RWPE2 (cell line): ENCODE results near the gene RABEPK.

ENCODE experiments used
- ATAC-seq: fragments of 200-7000 bp; cut with Tn5 transposase; 3 replicates; pipeline ENCODE4 v1.9.1; 2021; ENCODE audit warnings: low read depth
- DNase-seq: peaks from one replicate; pipeline ENCODE4 v3.0.0-alpha.2; 2020; ENCODE audit warnings: low spot score
- H3K27ac ChIP-seq: fragments of 450-650 bp; 2 replicates; pipeline ENCODE4 v1.5.1; 2017; ENCODE audit warnings: mild to moderate bottlenecking; ENCODE audit not compliant: poor library complexity, severe bottlenecking
- H3K27me3 ChIP-seq: fragments of 250-450 bp; sonication (Bioruptor Pico); 2 replicates; pipeline ENCODE4 v1.5.1; 2021; ENCODE audit warnings: mild to moderate bottlenecking, moderate library complexity; ENCODE audit not compliant: insufficient read depth, poor library complexity, severe bottlenecking
- H3K36me3 ChIP-seq: fragments of 250-450 bp; sonication (Bioruptor Pico); 2 replicates; pipeline ENCODE4 v1.5.1; 2020; ENCODE audit warnings: low read depth, mild to moderate bottlenecking, moderate library complexity
- H3K4me1 ChIP-seq: fragments of 250-450 bp; sonication (Bioruptor Pico); 2 replicates; pipeline ENCODE4 v1.5.1; 2021; ENCODE audit warnings: mild to moderate bottlenecking, moderate library complexity; ENCODE audit not compliant: insufficient read depth, poor library complexity, severe bottlenecking
- H3K4me3 ChIP-seq: fragments of 250-450 bp; sonication (Bioruptor Pico); 2 replicates; pipeline ENCODE4 v1.5.1; 2021; ENCODE audit warnings: mild to moderate bottlenecking, moderate library complexity; ENCODE audit not compliant: severe bottlenecking
- H3K9me3 ChIP-seq: fragments of 250-450 bp; sonication (Bioruptor Pico); 2 replicates; pipeline ENCODE4 v1.5.1; 2021; ENCODE audit warnings: mild to moderate bottlenecking, moderate library complexity; ENCODE audit not compliant: severe bottlenecking
- TF ChIP-seq, protein P1 (sequence below): fragments of 450-650 bp; IDR thresholded peaks from one replicate; pipeline ENCODE4 v1.5.1; 2017; ENCODE audit warnings: mild to moderate bottlenecking, moderate library complexity; ENCODE audit not compliant: poor library complexity, severe bottlenecking

Gene RABEPK

DNA sequence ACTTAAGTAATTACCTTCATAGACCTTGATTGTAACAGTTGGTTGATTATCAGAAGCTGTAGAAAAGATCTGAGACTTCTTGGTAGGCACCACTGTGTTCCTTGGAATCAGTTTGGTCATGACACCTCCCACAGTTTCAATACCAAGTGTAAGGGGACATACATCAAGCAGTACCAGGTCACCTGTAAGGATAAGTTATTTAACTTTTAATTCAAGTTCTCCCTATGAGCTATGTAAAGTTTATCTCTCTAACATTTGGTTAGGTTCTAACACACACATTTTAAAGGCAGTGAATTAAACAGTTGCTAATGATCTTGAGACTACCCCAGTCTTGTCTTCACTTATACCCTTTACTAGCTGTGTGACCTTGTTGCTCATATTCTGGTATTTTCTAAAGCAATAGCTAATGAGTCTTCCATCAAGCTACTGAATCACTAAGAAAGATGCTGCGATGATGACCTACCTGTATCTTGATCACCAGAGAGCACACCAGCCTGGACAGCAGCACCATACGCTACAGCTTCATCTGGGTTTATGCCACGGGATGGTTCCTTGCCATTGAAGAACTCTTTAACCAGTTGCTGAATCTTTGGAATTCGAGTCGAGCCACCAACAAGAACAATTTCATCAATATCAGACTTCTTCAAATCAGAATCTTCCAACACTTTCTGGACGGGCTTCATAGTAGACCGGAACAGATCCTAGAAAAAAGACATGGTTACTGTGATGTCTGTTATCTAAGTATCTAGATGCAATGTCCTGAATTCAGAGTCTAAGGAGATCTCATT lies 38.0 kb downstream of the RABEPK start:
- Histone ChIP-seq H3K27me3 (no peaks in the 10 kb centered on the region), H3K4me1 (peaks cover 31% of the 10 kb centered on the region), H3K36me3 (peaks cover 72% of the 10 kb centered on the region), H3K27ac (peak overlapping the region; percentile 80), H3K4me3 (peak overlapping the region; percentile 74), H3K9me3 (no peaks in the 10 kb centered on the region)
- ATAC-seq: no peak
- TF ChIP-seq, protein P1, sequence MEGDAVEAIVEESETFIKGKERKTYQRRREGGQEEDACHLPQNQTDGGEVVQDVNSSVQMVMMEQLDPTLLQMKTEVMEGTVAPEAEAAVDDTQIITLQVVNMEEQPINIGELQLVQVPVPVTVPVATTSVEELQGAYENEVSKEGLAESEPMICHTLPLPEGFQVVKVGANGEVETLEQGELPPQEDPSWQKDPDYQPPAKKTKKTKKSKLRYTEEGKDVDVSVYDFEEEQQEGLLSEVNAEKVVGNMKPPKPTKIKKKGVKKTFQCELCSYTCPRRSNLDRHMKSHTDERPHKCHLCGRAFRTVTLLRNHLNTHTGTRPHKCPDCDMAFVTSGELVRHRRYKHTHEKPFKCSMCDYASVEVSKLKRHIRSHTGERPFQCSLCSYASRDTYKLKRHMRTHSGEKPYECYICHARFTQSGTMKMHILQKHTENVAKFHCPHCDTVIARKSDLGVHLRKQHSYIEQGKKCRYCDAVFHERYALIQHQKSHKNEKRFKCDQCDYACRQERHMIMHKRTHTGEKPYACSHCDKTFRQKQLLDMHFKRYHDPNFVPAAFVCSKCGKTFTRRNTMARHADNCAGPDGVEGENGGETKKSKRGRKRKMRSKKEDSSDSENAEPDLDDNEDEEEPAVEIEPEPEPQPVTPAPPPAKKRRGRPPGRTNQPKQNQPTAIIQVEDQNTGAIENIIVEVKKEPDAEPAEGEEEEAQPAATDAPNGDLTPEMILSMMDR: no peak
- no peak for DNase-seq

GRCh38 chr9:125238915-125239446 lies 38.6 kb downstream of the RABEPK start:
- H3K4me3 ChIP-seq: peak overlapping the region; percentile 74
- TF ChIP-seq, protein P1: no peak
- no peaks in the 10 kb centered on the region for H3K9me3 ChIP-seq
- DNase-seq (no peak), ATAC-seq (no peak)
- H3K27ac ChIP-seq: peak overlapping the region; percentile 80
- H3K36me3 ChIP-seq: peaks cover 66% of the 10 kb centered on the region
- H3K4me1 ChIP-seq: peaks cover 37% of the 10 kb centered on the region
- no peaks in the 10 kb centered on the region for H3K27me3 ChIP-seq

GRCh38 chr9:125239631-125240597 lies 39.6 kb downstream of the RABEPK start:
- Histone ChIP-seq H3K36me3 (peaks cover 61% of the 10 kb centered on the region), H3K27ac (peak overlapping the region; percentile 80), H3K4me1 (peaks cover 41% of the 10 kb centered on the region), H3K9me3 (no peaks in the 10 kb centered on the region), H3K27me3 (no peaks in the 10 kb centered on the region), H3K4me3 (peak overlapping the region; percentile 74)
- ATAC-seq: no peak
- no peak for DNase-seq
- TF ChIP-seq, protein P1: no peak

DNA sequence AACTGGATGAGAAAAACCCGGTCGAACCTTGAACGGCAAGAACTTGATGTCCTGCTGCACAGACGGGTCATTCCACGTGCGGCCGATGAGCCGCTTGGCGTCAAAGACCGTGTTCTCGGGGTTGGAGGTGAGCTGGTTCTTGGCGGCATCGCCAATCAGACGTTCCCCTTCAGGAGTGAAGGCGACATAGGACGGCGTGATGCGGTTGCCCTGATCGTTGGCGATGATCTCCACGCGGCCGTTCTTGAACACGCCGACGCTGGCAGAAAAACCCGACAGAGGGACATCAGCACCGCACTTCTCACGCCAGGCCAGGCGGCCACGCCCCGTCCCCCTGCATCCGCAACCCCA lies 40.3 kb downstream of the RABEPK start:
- H3K4me1 ChIP-seq: peaks cover 41% of the 10 kb centered on the region
- DNase-seq (peak; percentile 55), ATAC-seq (no peak)
- TF ChIP-seq, protein P1: no peak
- H3K27ac ChIP-seq: peak overlapping the region; percentile 80
- H3K36me3 ChIP-seq: peaks cover 54% of the 10 kb centered on the region
- H3K4me3 ChIP-seq: peak overlapping the region; percentile 74
- no peaks in the 10 kb centered on the region for H3K27me3 ChIP-seq
- no peaks in the 10 kb centered on the region for H3K9me3 ChIP-seq
